K562 (cell line): ENCODE measurements around the gene SCLY. TPM values are rescaled to one million over a fixed set of nuclear protein-coding genes. Genes with fewer than 3 reads are reported as not detected.
A peak's percentile ranks its signal among the peaks of the same experiment; 100 is the strongest.

ENCODE experiments used
- ATAC-seq: fragments of 200-7000 bp; cut with Tn5 transposase; 3 replicates; pipeline ENCODE4 v1.9.1; 2020; ENCODE audit warnings: moderate library complexity
- BruUV-seq: library from RNA; stranded (reverse); fragments of 400-500 nt; replicated peaks from 2 replicates; lab custom pipeline; 2021; lab: Mats Ljungman, UMichigan
- CTCF ChIA-PET: fragments of 300-600 bp; formaldehyde crosslinking; extraction: SDS; loops from one replicate; lab custom pipeline; 2021; ENCODE audit warnings: low intra/inter-chr PET ratio; lab: Yijun Ruan, JAX
- POLR2A ChIA-PET: fragments of 300-600, 350-650 bp; sonication (Branson Sonifier 250); formaldehyde crosslinking; extraction: SDS; loops from one replicate; lab custom pipeline; 2021; ENCODE audit warnings: antibody characterized with exemption, inconsistent platforms; lab: Yijun Ruan, JAX
- DNase-seq, 4 experiments: peaks; one replicate each; pipeline versions ENCODE4 v3.0.0 to v3.0.0-alpha.2; 2011 to 2018; ENCODE audit warnings: low spot score in 3 of 4, mixed read lengths in 3 of 4; ENCODE audit errors: extremely low read depth in 1 of 4
- FAIRE-seq: peaks from 2 replicates; lab custom pipeline; 2011; peaks lifted over from hg19 to GRCh38; lab: Jason Lieb, UNC
- H2AFZ ChIP-seq: 2 replicates; pipeline ENCODE4 v1.6.0; 2011; ENCODE audit warnings: low read depth, low read length, control low read depth, inconsistent platforms
- H3K27ac ChIP-seq: fragments of 200-600 bp; 3 replicates; pipeline ENCODE4 v1.8.0; 2011; ENCODE audit warnings: low read depth, mild to moderate bottlenecking, control low read depth, inconsistent platforms, low read length, moderate library complexity, mixed read lengths; ENCODE audit errors: extremely low read depth
- H3K27me3 ChIP-seq, 2 experiments: fragments of 300-600 bp in 1 of 2; 2 replicates in 1 of 2; 3 replicates in 1 of 2; pipeline versions ENCODE4 v1.6.0 to v1.8.0; 2011; ENCODE audit warnings: inconsistent platforms in 2 of 2, low read length in 2 of 2, mild to moderate bottlenecking in 1 of 2, mixed read lengths in 1 of 2, moderate library complexity in 1 of 2; ENCODE audit not compliant: control insufficient read depth in 2 of 2, insufficient read depth in 2 of 2
- H3K36me3 ChIP-seq: fragments of 300-600 bp; 3 replicates; pipeline ENCODE4 v1.8.0; 2011; ENCODE audit warnings: mild to moderate bottlenecking, low read length, inconsistent platforms; ENCODE audit not compliant: control insufficient read depth, insufficient read depth
- H3K4me1 ChIP-seq, 2 experiments: fragments of 200-600 bp in 1 of 2; replicated peaks in 1 of 2; 2 replicates in 1 of 2; 3 replicates in 1 of 2; pipeline versions ENCODE4 v1.5.1 to v1.8.0; 2011; ENCODE audit warnings: inconsistent platforms in 2 of 2, low read length in 2 of 2, mild to moderate bottlenecking in 1 of 2, mixed read lengths in 1 of 2, moderate library complexity in 1 of 2; ENCODE audit not compliant: control insufficient read depth in 2 of 2, insufficient read depth in 2 of 2
- H3K4me2 ChIP-seq: 2 replicates; pipeline ENCODE4 v1.6.1; 2011; ENCODE audit warnings: low read length, control low read depth, inconsistent platforms, mixed read lengths; ENCODE audit not compliant: insufficient read depth
- H3K4me3 ChIP-seq: fragments of 200-600 bp; sonication (generic), shearing (Covaris generic); 2 replicates; pipeline ENCODE4 v1.5.1; 2016; ENCODE audit warnings: control low read depth, inconsistent platforms
- H3K79me2 ChIP-seq: fragments of 200-600 bp; 3 replicates; pipeline ENCODE4 v1.8.0; 2011; ENCODE audit warnings: low read length, inconsistent platforms; ENCODE audit not compliant: control insufficient read depth, insufficient read depth
- H3K9ac ChIP-seq, 2 experiments: 2 replicates each; pipeline versions ENCODE4 v1.6.0 to v1.6.1; 2011; ENCODE audit warnings: low read depth in 2 of 2, low read length in 2 of 2, control low read depth in 1 of 2, inconsistent platforms in 1 of 2, mild to moderate bottlenecking in 1 of 2, mixed read lengths in 1 of 2; ENCODE audit not compliant: insufficient read depth in 1 of 2
- H3K9me1 ChIP-seq: one replicate; pipeline ENCODE4 v1.6.0; 2011; ENCODE audit warnings: inconsistent platforms, mild to moderate bottlenecking, low read length, moderate library complexity; ENCODE audit not compliant: control insufficient read depth, insufficient read depth
- H3K9me3 ChIP-seq: replicated peaks from 2 replicates; pipeline ENCODE4 v1.5.1; 2011; ENCODE audit warnings: low read depth, low read length, inconsistent platforms; ENCODE audit not compliant: control insufficient read depth, insufficient read depth
- H4K20me1 ChIP-seq: replicated peaks from 2 replicates; pipeline ENCODE4 v1.6.1; 2011; ENCODE audit warnings: low read length, inconsistent platforms, mixed read lengths; ENCODE audit not compliant: control insufficient read depth, insufficient read depth
- DACH1 ChIP-seq: fragments of 450-650 bp; IDR thresholded peaks from 2 replicates; pipeline ENCODE4 v1.6.1; 2018; ENCODE audit not compliant: partially characterized antibody
- KLF10 ChIP-seq: fragments of 250-450 bp; sonication (Bioruptor Pico); IDR thresholded peaks from 2 replicates; pipeline ENCODE4 v1.6.1; 2021; ENCODE audit warnings: matching md5 sums
- MGA ChIP-seq: fragments of 450-650 bp; IDR thresholded peaks from 2 replicates; pipeline ENCODE4 v1.6.1; 2016; ENCODE audit warnings: mild to moderate bottlenecking, moderate library complexity
- RFX1 ChIP-seq: fragments of 450-650 bp; IDR thresholded peaks from 2 replicates; pipeline ENCODE4 v1.6.1; 2016; ENCODE audit warnings: mild to moderate bottlenecking, moderate library complexity
- SMC3 ChIP-seq: conservative IDR thresholded peaks from 2 replicates; pipeline ENCODE4 v1.6.1; 2011; ENCODE audit warnings: low read depth, low read length, improper control_type of control experiment; ENCODE audit not compliant: insufficient read depth
- TBL1XR1 ChIP-seq, 2 experiments: IDR thresholded peaks; 2 replicates each; pipeline ENCODE4 v1.6.1; 2012; ENCODE audit warnings: improper control_type of control experiment in 2 of 2, low read length in 2 of 2, mild to moderate bottlenecking in 1 of 2
- WGBS: fragments of 100-300 bp; shearing (Covaris generic); methylation state at CpG from one replicate; pipeline ENCODE4 v1.1.6; 2016; ENCODE audit warnings: low coverage, mixed read lengths; ENCODE audit not compliant: insufficient coverage; ENCODE audit errors: missing lambda C conversion rate; 5-methylcytosine and 5-hydroxymethylcytosine counted together
- in situ Hi-C: fragments of 300-500 bp; cut with MboI; formaldehyde crosslinking; loops from 4 replicates; pipeline ENCODE4 v1.15.0; 2018; ENCODE audit warnings: inconsistent platforms, mixed read lengths
- intact Hi-C: fragments of 100-400 bp; cut with micrococcal nuclease; formaldehyde crosslinking; loops from 2 replicates; pipeline ENCODE4 v1.14.2; 2022
- polyA plus RNA-seq, 8 experiments: library from polyadenylated mRNA; depleted of rRNA in 4 of 8; stranded (reverse) in 5 of 8; unstranded in 3 of 8; fragments of >200 nt; fragmentation: Nextera tagmentation in 2 of 8; fragmentation: Illumina TruSeq in 1 of 8; extraction: Ambion mirVana in 2 of 8; extraction: Trizol in 1 of 8; gene quantifications; 2 replicates each; pipeline versions ENCODE4 v1.2.1 to v1.2.3, GENCODE V29; 2011 to 2014; ENCODE audit warnings: inconsistent platforms in 1 of 8, missing spikeins in 1 of 8
- total RNA-seq, 7 experiments: library from RNA; depleted of rRNA in 6 of 7; stranded (reverse); fragments of >200 nt in 6 of 7; fragmentation: Illumina TruSeq in 2 of 7; extraction: Trizol in 2 of 7; gene quantifications; 2 replicates each; pipeline versions ENCODE4 v1.2.1 to v1.2.3, GENCODE V29; 2011 to 2021; ENCODE audit warnings: low replicate concordance in 1 of 7
- TF ChIP-seq, protein P1 (sequence below): conservative IDR thresholded peaks from 2 replicates; pipeline ENCODE4 v1.6.1; 2011; ENCODE audit warnings: low read depth, mild to moderate bottlenecking, low read length; ENCODE audit not compliant: control insufficient read depth
- TF ChIP-seq, protein P2 (sequence below): sonication (generic); formaldehyde crosslinking; IDR thresholded peaks from 2 replicates; pipeline ENCODE4 v1.9.0; 2022; ENCODE audit warnings: mild to moderate bottlenecking, missing genetic modification reagents

The SCLY gene
- total and polyA plus RNA-seq, 9 of the 15 experiments (the other 6 are each of a cell fraction or from before 2014, with no cell fraction given): 2.6 to 32.2 (median 21.1) TPM

GRCh38 chr2:238053191-238053776 is 7.5 kb upstream of the SCLY start:
- Histone ChIP-seq H3K36me3 (no peaks in the 10 kb centered on the region), H4K20me1 (no peaks in the 10 kb centered on the region), H3K27ac (peak overlapping the region; percentile 4; the same call in 1 of the 3 replicates), H3K79me2 (no peaks in the 10 kb centered on the region), H3K27me3 (no peaks in the 10 kb centered on the region), H3K9me3 (0 out of 2 replicates have a peak, but pooled peaks cover 1% of the 10 kb centered on the region), H3K9ac (no peak overlapping the region), H3K4me2 (no peak overlapping the region; the same call in 1 of the 2 replicates), H3K4me3 (no peak overlapping the region), H2AFZ (no peak overlapping the region), H3K9me1 (no peaks in the 10 kb centered on the region), H3K4me1 (no peaks in the 10 kb centered on the region; a peak in 2 of 5 replicates)
- WGBS: 63% methylated on average over 2 of the region's 2 CpGs
- ChIA-PET CTCF (no interaction called here), POLR2A (interaction anchor here (1.0 kb wide), 1 partner anchor 16 kb away, joined by 4 read pairs; no protein-coding TSS in a partner anchor)
- DNase-seq: peak in 1 of 4 experiments; percentile 29
- BruUV-seq: no TSS peak
- intact Hi-C loops (no loop called here), in situ Hi-C loops (no loop called here)
- peak; percentile 68 for ATAC-seq
- peak; percentile 15 for FAIRE-seq
- 0 out of 2 replicates have a peak, but pooled peaks have one; percentile 46 for TF ChIP-seq MGA
- no peak for TF ChIP-seq DACH1
- TF ChIP-seq KLF10 (CRISPR knock-in tag): no peak
- TF ChIP-seq RFX1: no peak
- TF ChIP-seq SMC3: no peak
- TF ChIP-seq, protein P1, sequence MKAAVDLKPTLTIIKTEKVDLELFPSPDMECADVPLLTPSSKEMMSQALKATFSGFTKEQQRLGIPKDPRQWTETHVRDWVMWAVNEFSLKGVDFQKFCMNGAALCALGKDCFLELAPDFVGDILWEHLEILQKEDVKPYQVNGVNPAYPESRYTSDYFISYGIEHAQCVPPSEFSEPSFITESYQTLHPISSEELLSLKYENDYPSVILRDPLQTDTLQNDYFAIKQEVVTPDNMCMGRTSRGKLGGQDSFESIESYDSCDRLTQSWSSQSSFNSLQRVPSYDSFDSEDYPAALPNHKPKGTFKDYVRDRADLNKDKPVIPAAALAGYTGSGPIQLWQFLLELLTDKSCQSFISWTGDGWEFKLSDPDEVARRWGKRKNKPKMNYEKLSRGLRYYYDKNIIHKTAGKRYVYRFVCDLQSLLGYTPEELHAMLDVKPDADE: no peak
- no peak for TF ChIP-seq TBL1XR1 (IDR thresholded peaks at IDR 0.05; ENCODE audit: low read length in 2 of 2)
- TF ChIP-seq, protein P2, sequence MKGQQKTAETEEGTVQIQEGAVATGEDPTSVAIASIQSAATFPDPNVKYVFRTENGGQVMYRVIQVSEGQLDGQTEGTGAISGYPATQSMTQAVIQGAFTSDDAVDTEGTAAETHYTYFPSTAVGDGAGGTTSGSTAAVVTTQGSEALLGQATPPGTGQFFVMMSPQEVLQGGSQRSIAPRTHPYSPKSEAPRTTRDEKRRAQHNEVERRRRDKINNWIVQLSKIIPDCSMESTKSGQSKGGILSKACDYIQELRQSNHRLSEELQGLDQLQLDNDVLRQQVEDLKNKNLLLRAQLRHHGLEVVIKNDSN (CRISPR knock-in tag): no peak
